HG03064 (cell line): ENCODE results near the gene ZNF75A.

Source experiments
- ATAC-seq: cut with Tn5 transposase; IDR thresholded peaks from one replicate; pipeline ENCODE4 v1.9.1; 2021; ENCODE audit warnings: low read depth; ENCODE audit not compliant: unreplicated experiment

The ZNF75A gene

DNA sequence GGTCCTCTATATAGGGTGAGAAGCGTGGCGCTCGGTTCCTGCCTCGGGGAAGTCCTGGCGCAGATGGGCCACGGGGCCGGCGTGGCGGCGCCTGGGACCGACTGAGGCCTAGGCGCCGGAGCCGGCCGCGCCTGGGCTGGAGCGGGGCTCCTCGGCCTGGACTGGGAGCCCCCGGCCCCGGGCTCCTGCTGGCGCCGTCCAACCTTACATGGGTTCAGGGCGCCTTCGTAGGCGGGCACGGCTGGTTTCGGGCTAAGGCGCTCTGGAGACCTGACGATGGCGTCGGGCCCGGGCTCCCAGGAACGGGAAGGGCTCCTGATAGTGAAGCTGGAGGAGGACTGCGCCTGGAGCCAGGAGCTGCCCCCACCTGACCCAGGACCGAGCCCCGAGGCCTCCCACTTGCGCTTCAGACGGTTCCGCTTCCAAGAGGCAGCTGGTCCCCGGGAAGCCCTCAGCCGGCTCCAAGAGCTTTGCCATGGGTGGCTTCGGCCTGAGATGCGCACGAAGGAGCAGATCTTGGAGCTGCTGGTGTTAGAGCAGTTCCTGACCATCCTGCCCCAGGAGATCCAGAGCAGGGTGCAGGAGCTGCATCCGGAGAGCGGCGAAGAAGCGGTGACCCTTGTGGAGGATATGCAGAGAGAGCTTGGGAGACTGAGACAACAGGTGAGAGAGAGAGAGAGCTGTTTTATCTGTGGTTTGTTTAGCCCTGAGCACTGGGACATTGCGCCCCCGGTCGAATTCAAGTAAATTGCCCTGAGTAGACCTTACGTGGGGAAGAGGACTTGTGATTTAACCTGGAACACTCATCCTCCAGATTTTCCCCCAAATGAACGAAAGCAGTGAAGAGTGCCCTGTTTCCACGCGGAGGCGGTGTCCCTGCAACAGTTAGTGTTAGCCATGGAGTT is 21.5 kb upstream of the ZNF75A start:
- peak; percentile 20 for ATAC-seq

DNA sequence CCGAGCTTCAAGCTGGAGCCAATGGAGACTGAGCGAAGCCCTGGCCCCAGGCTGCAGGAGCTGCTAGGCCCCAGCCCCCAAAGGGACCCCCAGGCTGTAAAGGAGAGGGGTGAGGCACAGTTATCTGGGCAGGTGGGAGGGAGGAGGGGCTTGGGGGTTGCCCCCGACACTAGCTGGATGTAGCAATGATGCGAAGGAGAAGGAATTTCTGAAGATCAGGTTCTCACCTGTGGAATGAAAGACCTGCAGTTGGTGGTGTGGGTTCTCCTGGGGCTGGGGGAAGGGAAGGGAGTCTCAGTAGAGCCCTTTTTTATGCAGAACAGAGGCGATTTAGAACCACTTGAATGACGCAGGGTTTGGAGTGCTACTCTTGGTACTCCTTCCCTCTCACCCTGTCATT is 20.2 kb upstream of the ZNF75A start:
- ATAC-seq: no peak

DNA sequence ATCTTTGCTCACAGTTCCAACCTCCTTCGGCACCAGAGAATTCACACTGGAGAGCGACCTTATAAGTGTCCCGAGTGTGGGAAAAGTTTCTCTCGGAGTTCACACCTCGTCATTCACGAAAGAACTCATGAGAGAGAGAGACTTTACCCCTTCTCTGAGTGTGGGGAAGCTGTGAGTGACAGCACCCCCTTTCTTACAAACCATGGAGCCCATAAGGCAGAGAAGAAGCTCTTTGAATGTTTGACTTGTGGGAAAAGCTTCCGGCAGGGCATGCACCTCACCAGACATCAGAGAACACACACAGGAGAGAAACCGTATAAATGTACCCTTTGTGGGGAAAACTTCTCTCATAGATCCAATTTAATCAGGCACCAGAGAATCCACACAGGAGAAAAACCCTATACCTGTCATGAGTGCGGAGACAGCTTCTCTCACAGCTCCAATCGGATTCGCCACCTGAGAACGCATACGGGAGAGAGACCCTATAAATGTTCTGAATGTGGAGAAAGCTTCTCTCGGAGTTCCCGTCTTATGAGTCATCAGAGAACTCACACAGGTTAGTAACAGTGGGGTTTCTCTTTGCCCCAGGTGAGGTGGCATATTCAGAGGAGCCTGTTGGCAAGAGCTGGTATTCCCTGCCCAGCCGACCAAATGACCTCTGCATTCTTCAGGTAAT is 15.2 kb upstream of the ZNF75A start:
- ATAC-seq: no peak

DNA sequence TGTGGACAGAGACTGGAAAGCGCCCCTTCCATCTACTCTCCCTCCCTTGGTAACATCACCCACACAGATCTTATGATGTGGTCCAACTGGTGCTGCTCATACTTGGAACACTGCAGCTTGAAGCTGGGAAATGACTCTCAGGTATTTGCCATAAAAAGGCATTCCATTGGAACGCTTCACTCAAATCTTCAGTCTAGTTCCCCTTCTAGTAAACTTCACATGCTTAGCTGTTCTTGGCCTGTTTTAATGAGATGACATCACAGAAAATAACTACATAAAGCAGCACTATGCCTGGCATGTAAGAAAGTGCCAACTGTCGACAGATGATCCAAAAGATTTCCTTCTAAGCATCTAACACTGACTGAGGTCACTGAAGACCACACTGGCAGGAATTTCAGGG is 12.7 kb upstream of the ZNF75A start:
- ATAC-seq: no peak

DNA sequence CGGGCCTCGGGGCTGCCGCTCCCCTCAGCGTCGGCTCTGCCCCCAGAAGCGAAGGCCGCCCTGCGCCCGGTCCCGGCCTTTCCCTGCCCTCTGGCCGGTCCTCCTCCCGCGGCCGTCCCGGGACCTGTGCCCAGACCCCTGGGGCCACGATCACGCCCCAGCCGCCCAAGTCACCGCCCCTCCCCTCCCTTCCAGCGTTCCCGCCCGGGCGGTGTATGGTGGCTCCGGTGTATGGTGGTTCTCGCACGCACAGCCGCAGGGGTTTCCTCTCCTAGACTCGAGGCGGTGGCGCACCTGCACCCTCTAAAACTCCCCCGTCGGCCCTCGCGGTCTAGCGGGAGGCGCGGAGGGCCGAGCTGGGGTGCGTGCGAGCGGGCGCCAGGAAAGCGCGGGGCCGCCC is 10.1 kb upstream of the ZNF75A start:
- no peak for ATAC-seq

DNA sequence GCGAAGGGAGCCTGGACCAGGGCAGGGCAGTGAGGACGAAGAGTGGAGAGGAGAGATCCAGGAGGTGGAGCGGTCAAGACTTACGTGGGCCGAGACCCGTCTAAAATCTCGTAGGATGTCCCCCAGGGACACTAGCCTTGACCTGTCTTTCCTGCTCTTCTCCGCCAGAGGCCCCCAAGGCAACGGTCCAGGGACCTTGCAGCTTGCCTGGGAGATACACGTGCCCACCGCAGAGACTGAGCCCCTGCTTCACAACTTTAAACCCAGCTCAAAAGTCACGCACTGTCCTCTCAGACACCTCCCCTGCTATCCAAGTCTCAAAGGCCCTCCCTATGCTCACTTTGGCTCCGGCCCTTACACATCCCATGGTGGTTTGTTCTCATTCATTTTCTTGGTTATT is 9.5 kb upstream of the ZNF75A start:
- ATAC-seq: no peak

DNA sequence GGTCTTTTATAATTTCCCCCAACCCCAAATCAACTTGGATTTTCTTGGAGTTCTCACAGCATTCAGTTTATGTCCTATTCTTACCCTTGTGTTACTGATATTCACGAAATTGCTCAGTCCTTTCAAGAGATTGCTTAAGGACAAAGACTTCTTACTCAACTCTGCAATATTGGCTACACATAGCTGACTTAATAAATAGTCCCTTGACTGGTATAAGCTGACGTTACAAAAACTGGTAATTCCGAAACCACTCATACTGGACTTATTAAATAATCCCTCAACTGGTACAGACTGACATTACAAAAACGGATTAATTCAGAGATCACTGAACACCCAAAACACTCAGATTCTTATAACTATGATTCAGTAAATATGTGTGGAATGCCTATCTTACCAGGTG is 927 bp upstream of the ZNF75A start:
- no peak for ATAC-seq

DNA sequence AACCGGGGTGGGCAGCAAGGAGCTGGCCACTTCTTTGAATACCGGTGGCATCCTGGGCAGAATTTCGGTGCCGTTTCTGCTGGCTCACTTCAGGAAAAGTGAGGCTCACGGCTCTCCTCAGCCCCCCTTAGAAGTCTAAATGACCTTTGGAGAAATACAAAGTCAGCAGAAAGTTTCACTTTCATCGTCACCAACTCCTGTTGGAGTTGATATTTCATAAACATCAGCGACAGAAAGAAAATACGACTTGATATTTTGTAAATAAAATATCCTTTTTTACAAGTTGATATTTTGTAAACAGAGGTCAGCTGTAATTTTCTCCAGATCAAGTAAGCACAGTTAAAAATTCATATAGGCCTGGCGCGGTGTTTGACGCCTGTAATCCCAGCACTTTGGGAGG is 781 bp downstream of the ZNF75A start:
- ATAC-seq: no peak

DNA sequence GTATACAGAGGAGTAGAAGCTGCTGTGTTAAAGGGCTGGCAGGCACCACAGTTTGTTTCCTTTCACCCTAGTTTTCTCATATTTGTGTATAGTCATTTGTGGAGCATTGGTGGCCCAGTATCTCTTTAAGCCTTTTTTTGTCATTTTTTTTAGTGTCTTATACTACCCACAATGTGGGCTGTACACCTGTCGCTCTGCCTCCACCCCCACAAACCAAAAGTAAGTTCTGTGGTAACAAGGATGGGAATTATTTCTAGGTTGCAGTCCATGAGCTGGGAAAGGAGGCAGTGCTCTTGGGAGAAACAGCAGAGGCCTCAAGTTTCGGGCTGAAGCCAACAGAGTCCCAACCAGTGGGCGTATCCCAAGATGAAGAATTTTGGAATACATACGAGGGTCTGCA is 6.2 kb downstream of the ZNF75A start:
- ATAC-seq: no peak

DNA sequence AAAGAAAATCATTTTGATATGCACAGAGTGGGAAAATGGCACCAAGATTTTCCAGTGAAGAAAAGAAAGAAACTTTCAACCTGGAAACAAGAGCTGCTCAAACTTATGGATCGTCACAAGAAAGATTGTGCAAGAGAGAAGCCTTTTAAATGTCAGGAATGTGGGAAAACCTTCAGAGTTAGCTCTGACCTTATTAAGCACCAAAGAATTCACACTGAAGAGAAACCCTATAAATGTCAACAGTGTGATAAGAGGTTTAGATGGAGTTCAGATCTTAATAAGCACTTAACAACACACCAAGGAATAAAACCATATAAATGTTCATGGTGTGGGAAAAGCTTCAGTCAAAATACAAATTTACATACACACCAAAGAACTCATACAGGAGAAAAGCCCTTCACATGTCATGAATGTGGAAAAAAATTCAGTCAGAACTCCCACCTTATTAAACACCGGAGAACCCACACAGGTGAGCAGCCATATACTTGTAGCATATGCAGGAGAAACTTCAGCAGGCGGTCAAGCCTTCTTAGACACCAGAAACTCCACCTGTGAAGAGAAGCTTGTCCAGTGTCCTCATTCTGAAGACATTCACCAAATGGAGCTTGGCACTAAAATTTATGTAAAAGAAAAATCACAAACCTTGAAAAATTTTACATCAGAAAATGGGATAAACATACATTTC is 12.2 kb downstream of the ZNF75A start:
- no peak for ATAC-seq

DNA sequence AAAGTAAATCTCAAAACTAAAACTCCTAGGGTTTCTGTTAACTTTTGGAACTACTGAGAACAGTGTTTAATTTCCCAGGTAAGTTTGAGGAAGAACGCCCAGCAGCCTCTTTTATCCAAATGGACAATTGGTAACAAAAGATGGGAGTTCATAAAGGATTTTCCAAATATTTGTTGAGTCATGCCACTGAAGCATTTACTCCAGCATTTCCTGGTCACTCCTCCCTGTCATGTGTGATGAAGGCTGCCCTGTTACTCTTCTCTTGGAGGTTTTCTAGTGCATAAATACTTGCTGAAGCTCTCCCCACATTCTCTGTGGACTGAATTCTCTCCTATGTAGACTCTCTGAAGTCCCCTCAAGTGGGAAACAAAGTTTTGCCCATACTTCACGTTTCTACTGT is 16.5 kb downstream of the ZNF75A start:
- ATAC-seq: no peak

DNA sequence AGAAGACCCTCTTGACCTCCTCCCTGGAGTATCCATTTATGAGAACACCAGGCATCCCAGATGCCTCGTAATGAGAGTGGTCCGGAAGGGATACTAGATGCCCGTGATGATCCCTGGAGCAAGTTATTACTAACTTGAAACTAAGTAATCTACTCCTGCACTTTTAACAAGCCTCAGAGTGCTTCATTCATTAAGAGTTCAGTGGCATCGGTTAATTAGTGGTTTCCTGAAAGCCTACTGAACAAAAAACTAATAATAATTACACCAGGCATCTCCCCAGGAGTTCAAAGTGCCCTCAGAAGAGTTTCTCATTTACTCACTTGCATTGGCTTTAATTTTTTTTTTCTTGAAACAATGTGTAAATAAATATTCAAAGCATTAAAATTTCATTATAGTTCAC is 22.2 kb downstream of the ZNF75A start:
- ATAC-seq: no peak

DNA sequence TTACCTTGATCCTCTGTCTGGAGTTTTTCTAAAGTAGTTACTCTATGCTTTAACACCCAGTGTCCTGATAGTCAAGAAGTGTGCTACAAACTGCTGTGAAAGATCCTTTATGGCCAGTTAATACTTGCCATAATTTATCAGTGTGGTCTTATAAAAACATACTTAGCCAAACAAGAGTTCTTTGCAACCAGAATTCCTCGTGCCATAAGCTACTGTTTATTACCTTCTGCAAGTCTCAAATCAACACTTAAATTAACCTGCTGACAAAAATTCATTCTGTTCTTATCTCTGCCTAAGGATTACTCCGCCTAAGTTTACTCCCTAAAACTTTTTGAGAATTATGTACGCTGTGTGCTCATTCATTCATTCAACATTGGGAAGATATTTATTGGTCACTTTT is 22.8 kb downstream of the ZNF75A start:
- ATAC-seq: no peak

DNA sequence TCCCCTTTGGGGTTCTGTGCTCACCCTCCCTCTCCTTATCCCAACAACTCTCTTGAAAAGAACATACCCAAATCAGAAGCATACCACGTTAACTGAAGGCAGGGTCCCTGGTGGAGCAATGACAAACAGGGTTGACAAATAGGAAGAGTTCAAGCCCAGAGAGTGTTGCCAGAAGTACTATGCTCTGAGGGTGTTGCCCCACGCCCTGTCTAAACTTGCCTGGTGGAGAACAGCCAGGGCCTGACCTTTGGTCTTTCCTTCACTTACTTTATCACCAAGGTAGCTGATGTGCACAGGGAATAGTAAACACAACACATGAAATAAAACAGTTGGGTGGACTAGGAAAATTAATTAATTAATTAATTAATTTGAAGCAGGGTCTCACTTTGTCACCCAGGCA is 23.3 kb downstream of the ZNF75A start:
- no peak for ATAC-seq

DNA sequence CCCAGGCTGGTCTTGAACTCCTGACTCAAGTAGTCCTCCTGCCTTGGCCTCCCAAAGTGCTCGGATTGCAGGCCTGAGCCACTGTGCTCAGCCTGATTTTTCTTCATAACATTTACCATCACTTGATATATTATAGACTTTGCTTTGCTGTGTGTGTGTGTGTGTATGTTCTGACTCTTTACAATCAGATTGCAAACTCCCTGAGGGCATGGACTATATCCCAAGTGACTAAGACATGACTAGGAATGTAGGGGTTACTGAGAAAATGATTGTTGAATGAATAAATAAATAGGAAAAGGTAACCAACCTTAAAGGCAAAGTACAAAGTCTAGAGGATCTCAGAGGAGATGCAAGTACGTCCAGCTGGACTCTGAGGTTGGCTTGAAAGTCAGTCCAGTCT is 40.7 kb downstream of the ZNF75A start:
- no peak for ATAC-seq

DNA sequence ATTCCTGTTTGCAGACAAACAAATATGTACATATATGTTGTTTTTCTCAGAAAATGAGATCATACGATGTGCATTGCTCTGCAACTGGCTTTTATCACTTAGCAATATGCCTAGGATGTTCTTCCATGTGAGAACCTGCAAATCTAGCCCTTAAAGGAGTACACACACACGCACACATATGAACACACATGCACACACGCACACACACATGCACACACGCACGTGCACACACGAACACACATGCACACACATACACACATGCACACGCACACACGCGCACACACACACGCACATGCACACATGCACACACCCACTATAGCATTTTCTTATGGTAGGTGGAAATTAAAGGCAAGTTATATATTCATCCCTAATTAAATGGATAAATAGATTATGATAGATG is 42.3 kb downstream of the ZNF75A start:
- no peak for ATAC-seq

DNA sequence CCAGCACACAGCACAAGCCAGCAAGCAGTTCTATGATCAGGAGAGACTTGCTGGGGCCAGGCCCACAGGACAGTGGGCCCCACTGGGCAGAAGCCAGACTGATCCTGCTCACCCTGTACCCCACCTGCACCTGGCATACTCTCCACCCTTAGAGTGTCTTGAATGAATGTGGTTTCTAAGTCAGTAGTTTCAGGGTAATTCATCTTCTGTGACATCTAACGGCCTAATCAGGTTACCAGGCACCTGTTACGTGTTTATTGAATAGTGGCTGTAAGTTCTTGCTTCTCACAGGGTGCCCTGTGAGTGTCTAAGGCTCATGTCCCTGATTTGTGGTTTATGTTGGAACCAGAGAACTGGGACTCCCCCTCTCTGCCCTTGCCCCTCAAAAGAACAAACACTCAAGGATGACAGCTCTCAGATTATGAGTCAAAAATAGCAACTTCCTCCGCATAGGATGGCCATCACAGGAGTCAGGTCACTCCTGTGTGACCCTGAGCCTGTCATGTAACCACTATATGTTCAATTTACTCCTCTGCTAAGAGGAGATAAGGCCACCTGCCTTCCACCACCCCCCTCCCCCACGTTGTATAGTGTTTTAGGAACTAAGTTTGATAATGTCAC is 43.4 kb downstream of the ZNF75A start:
- ATAC-seq: no peak

DNA sequence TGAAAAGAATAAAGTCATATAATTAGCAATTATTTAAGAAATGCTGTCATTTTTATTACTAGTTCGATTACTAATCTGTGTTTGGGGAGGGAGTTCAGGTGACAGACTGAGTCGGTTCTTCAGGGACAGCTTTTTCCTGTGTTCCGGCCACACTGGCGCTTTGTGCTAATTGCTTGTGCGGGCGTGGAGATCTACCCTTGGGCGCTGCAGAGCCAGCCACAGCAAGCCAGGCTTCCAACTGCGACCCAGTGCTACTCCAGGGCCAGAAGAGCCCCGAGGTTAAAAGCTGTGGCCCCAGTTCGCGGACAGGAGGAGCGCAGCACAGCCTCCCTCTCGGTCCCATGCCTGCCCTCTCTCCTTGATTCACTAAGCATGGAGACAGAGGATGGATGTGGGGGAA is 43.9 kb downstream of the ZNF75A start:
- no peak for ATAC-seq

DNA sequence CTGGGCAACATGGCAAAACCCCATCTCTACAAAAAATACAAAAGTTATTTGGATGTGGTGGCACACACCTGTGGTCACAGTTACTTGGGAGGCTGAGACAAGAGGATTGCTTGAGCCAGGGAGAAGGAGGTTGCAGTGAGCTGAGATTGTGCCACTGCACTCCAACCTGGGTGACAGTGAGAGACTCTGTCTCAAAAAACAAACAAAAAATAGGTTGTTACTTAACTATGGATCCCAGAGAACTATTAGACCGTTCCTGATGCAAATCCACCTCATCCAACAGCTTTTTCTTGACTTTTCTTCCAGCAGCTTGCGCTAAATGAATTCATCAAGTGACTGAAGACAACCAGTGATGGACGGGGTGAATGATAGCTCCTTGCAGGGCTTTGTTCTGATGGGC is 50.3 kb downstream of the ZNF75A start, which contains the start of gene OR2C1:
Gene OR2C1 (plus strand): TSS at position 301 of the 400 bp plus-strand sequence. CDS start 52 bp downstream, at position 353.
- ATAC-seq: no peak

DNA sequence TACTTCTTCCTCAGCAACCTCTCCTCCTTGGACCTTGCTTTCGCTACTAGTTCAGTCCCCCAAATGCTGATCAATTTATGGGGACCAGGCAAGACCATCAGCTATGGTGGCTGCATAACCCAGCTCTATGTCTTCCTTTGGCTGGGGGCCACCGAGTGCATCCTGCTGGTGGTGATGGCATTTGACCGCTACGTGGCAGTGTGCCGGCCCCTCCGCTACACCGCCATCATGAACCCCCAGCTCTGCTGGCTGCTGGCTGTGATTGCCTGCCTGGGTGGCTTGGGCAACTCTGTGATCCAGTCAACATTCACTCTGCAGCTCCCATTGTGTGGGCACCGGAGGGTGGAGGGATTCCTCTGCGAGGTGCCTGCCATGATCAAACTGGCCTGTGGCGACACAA is 50.8 kb downstream of the ZNF75A start:
- ATAC-seq: no peak

DNA sequence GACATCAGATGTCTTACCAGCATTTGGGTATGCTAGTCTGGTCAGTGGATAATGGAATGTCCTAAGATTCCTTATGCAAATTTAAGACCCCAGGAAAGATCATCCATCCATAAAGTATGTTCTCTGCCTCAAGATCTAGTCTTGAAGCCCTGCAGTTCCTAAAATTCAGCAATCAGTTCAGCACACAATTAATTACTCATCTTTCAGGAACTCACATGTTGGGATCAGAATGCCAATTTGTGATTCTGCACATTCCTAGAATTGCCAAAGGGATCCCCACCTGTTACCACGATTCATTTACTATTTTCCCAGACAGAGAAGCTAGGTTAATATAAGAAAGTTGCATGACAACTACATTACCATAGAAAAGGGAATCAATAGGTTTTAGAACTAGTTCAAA is 53.6 kb downstream of the ZNF75A start:
- no peak for ATAC-seq
